Renal cortex interstitium (tissue), 11 donors: Measurements from ENCODE around the gene DUSP12. TPM values are rescaled to one million over a fixed set of nuclear protein-coding genes. Genes with fewer than 3 reads are reported as not detected.
"Not testable (repeated sequence)": the region's sequence is repeated elsewhere in the genome, so short reads cannot be mapped to it uniquely, and the experiment has no call there.

ENCODE experiments used
- DNase-seq, 11 donors: peaks; one replicate each; pipeline ENCODE4 v3.0.0-alpha.2; 2013; ENCODE audit warnings: low read depth in 9 of 11, low spot score in 4 of 11; ENCODE audit errors: extremely low read depth in 1 of 11
- polyA plus RNA-seq, 3 donors: library from polyadenylated mRNA; unstranded; fragments of 120-200 nt; gene quantifications; one replicate each; pipeline ENCODE4 v1.2.1, GENCODE V29; 2013; ENCODE audit not compliant: insufficient read length in 3 of 3

DUSP12 gene
- polyA plus RNA-seq, 3 donors, result 37.0 to 47.9 (median 40.6) TPM

- DNase-seq, result no peak
Observed at GRCh38 chr1:161740921-161741320, 8.7 kb upstream of the DUSP12 start.

- DNase-seq, result no peak
Observed at GRCh38 chr1:161743231-161743630, 6.4 kb upstream of the DUSP12 start.

GRCh38 chr1:161747801-161748200 is 1.8 kb upstream of the DUSP12 start:
- no peak for DNase-seq

GRCh38 chr1:161763522-161764098 is 14.0 kb downstream of the DUSP12 start:
- DNase-seq, result no peak

- peak; percentile 80 to 93 (median 88) for DNase-seq
Observed at GRCh38 chr1:161766102-161766981, 16.8 kb downstream of the DUSP12 start, which contains the start of gene ATF6. ATF6 (plus strand) TSS chr1:161766320; CDS start chr1:161766361, 41 bp downstream.

GRCh38 chr1:161768461-161768860 is 18.9 kb downstream of the DUSP12 start:
- no peak for DNase-seq

- DNase-seq, result no peak
Observed at GRCh38 chr1:161768986-161769672, 19.5 kb downstream of the DUSP12 start.

- not testable (repeated sequence) for DNase-seq
Observed at GRCh38 chr1:161769673-161770045, 20.1 kb downstream of the DUSP12 start.

GRCh38 chr1:161770250-161770649 is 20.7 kb downstream of the DUSP12 start:
- no peak for DNase-seq

GRCh38 chr1:161771161-161771560 is 21.6 kb downstream of the DUSP12 start:
- DNase-seq, result no peak

GRCh38 chr1:161771973-161772372 is 22.4 kb downstream of the DUSP12 start:
- DNase-seq, result no peak

GRCh38 chr1:161772397-161772796 is 22.8 kb downstream of the DUSP12 start:
- no peak for DNase-seq

- DNase-seq, result no peak
Observed at GRCh38 chr1:161773791-161774190, 24.2 kb downstream of the DUSP12 start.

- no peak for DNase-seq
Observed at GRCh38 chr1:161777261-161777660, 27.7 kb downstream of the DUSP12 start.

GRCh38 chr1:161778522-161778921 is 28.9 kb downstream of the DUSP12 start:
- no peak for DNase-seq

GRCh38 chr1:161779393-161779792 is 29.8 kb downstream of the DUSP12 start:
- DNase-seq, result no peak

GRCh38 chr1:161781995-161782394 is 32.4 kb downstream of the DUSP12 start:
- DNase-seq, result no peak

GRCh38 chr1:161782886-161783285 is 33.3 kb downstream of the DUSP12 start:
- DNase-seq, result no peak

- DNase-seq, result no peak
Observed at GRCh38 chr1:161784968-161785367, 35.4 kb downstream of the DUSP12 start.

- DNase-seq, result no peak
Observed at GRCh38 chr1:161787355-161787754, 37.8 kb downstream of the DUSP12 start.
